Sigmoid colon (tissue), 4 donors: ENCODE results near the gene RRAD.
A peak's percentile ranks its signal among the peaks of the same experiment; 100 is the strongest.

Experiments
- CTCF ChIP-seq, 4 experiments: fragments of 450-650 bp in 3 of 4; fragments of 200-600 bp in 1 of 4; IDR thresholded peaks; one replicate each; pipeline ENCODE4 v1.5.1; 2016 to 2019; ENCODE audit warnings: antibody characterized with exemption in 4 of 4, mild to moderate bottlenecking in 3 of 4, moderate library complexity in 2 of 4
- POLR2A ChIP-seq, 2 donors: fragments of 450-650 bp; IDR thresholded peaks; one replicate each; pipeline ENCODE4 v1.6.1; 2016; ENCODE audit warnings: antibody characterized with exemption in 2 of 2, mild to moderate bottlenecking in 2 of 2, moderate library complexity in 2 of 2
- POLR2AphosphoS5 ChIP-seq, 4 donors: sonication (generic); formaldehyde crosslinking; IDR thresholded peaks; one replicate each; pipeline ENCODE4 v1.6.1; 2017; ENCODE audit warnings: antibody characterized with exemption in 4 of 4

- TF ChIP-seq CTCF (IDR thresholded peaks at IDR 0.05) (no peak), POLR2A (IDR thresholded peaks at IDR 0.05) (no peak), POLR2AphosphoS5 (IDR thresholded peaks at IDR 0.05) (peak in 1 of 4 donors; percentile 32)
These were observed 36.4 kb downstream of the RRAD start for GRCh38 chr16:66888647-66889615.
